Measurements from ENCODE around the gene PLG.
"Not testable (repeated sequence)": the region's sequence is repeated elsewhere in the genome, so short reads cannot be mapped to it uniquely, and the experiment has no call there.

DNA sequence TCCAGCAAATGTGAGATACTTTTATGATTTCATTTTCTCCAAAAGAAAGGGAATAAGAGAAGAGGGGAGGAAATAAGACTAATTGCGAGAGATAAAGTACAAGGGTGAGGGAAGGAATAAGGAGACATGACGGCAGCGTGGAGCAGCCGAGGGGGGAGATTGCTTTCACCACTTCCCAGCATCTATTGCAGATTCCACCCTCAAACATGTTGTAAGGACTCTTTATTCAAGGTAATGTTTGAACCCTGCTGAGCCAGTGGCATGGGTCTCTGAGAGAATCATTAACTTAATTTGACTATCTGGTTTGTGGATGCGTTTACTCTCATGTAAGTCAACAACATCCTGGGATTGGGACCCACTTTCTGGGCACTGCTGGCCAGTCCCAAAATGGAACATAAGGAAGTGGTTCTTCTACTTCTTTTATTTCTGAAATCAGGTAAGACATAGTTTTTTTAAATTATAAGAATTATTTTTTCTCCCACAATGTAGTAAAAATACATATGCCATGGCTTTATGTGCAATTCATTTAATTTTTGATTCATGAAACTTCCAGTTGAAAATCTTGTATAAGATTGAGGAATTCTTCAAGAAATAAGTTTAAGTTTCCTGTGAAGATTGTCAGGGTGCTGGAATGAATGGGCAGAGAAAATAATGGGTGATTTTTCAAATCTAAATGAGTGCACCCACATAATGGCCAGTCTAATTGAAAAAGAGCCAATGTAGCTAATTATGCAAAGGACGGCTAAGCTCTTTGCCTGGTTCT, at the start of gene PLG:
- TF ChIP-seq, protein P1, sequence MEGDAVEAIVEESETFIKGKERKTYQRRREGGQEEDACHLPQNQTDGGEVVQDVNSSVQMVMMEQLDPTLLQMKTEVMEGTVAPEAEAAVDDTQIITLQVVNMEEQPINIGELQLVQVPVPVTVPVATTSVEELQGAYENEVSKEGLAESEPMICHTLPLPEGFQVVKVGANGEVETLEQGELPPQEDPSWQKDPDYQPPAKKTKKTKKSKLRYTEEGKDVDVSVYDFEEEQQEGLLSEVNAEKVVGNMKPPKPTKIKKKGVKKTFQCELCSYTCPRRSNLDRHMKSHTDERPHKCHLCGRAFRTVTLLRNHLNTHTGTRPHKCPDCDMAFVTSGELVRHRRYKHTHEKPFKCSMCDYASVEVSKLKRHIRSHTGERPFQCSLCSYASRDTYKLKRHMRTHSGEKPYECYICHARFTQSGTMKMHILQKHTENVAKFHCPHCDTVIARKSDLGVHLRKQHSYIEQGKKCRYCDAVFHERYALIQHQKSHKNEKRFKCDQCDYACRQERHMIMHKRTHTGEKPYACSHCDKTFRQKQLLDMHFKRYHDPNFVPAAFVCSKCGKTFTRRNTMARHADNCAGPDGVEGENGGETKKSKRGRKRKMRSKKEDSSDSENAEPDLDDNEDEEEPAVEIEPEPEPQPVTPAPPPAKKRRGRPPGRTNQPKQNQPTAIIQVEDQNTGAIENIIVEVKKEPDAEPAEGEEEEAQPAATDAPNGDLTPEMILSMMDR (IDR thresholded peaks at IDR 0.05; ENCODE audit: insufficient read depth, low read length, poor library complexity, severe bottlenecking): not testable (repeated sequence)
- TF ChIP-seq EZH2phosphoT487 (conservative IDR thresholded peaks at IDR 0.05; ENCODE audit: low read length): not testable (repeated sequence)
